Activated gamma-delta T cell (primary cell): Measurements from ENCODE around the gene PTPRC.

Experiments used
- DNase-seq: peaks from one replicate; lab custom pipeline; 2025; lab: John Stamatoyannopoulos, UW

Gene PTPRC

DNA sequence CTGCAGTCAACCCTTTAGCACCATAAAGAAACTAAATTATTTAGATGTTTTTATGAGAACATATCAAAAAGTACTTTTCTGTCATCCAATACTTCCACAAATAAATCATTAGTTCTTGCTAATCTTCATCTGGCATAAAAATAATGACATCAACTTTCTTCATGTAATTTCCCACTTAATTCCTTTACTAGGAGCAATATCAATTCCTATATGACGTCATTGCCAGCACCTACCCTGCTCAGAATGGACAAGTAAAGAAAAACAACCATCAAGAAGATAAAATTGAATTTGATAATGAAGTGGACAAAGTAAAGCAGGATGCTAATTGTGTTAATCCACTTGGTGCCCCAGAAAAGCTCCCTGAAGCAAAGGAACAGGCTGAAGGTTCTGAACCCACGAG, 116.9 kb downstream of the PTPRC start:
- DNase-seq = no peak

DNA sequence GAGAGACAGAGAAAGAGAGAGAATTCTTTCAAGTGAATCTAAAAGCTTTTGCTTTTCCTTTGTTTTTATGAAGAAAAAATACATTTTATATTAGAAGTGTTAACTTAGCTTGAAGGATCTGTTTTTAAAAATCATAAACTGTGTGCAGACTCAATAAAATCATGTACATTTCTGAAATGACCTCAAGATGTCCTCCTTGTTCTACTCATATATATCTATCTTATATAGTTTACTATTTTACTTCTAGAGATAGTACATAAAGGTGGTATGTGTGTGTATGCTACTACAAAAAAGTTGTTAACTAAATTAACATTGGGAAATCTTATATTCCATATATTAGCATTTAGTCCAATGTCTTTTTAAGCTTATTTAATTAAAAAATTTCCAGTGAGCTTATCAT, 117.6 kb downstream of the PTPRC start:
- DNase-seq = no peak

DNA sequence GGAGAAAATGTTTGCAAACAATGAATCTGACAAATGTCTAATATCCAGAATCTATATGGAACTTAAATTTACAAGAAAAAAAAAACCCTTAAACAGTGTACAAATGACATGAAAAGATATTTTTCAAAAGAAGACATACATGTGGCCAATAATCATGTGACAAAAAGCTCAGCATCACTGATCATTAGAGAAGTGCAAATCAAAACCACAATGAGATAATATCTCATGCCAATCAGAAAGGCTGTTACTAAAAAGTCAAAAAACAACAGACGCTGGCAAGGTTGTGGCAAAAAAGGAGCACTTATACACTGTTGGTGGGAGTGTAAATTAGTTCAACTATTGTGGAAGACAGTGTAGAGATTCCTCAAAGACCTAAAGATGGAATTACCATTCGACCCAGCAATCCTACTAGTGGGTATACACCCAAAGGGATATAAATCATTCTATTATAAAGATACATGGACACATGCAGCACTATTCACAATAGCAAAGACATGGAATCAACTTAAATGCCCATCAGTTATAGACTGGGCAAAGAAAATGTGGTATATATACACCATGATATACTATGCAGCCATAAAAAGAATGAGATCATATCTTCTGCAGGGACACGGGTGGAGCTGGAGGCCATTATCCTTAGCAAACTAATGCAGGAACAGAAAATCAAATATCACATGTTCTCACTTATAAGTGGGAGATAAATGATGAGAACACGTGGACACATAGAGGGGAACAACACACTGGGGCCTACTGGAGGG, 123.2 kb downstream of the PTPRC start:
- DNase-seq = no peak

DNA sequence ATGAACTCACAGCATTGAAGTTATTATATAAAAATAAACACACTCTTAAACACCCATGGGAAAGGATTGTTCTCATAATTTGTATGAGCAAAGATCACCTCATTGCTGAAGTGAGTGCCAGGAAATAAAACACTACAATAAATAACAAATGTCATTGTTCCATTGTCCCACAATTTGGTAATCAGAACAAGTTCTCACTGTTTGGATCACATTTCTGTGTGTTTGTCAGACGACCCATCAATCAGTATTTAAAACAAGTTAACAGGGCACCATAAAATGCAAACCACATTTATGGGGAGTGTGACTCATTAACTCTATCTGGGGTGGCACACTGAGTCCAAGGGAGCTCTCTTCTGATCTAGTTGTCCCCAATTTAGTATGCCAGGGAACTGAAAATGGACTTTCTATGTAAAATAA, 124.5 kb downstream of the PTPRC start:
- no peak for DNase-seq

DNA sequence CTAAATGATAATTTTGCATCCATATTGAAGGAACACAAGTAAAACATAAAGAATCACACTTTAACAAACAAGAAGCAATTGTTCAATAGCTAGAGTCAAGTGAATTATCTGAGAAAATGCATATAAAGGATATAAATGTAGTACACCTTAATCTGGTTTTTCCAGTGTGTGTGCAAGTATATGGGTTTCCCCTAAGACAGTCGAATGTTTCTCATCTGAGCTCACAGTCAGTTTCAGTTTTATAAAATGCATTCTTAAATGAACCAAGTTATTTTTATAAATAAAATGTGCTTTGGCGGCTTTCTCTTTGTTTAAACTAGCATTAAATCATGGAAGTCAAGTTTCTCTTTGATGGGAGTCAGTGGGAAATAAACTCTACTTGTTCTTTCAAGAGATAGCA, 125.9 kb downstream of the PTPRC start:
- no peak for DNase-seq

DNA sequence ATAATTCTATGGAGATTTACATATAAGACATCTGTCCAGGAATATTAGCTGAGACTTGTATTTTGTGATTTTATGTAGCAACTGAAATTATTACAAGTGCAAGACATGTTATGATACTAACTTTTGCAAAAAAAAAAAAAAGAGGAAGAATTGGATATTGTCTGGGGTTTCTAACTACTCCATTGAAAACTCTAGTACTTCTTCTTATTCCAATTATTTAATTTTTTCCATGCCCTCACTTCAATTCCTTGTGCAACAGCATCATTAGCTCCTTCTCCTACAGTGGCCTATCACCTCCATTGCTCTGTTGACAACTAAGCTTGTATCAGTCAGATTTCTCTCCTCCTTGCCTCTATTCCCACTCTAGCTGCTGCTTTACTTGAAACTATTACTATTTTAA, 126.6 kb downstream of the PTPRC start:
- DNase-seq = no peak

DNA sequence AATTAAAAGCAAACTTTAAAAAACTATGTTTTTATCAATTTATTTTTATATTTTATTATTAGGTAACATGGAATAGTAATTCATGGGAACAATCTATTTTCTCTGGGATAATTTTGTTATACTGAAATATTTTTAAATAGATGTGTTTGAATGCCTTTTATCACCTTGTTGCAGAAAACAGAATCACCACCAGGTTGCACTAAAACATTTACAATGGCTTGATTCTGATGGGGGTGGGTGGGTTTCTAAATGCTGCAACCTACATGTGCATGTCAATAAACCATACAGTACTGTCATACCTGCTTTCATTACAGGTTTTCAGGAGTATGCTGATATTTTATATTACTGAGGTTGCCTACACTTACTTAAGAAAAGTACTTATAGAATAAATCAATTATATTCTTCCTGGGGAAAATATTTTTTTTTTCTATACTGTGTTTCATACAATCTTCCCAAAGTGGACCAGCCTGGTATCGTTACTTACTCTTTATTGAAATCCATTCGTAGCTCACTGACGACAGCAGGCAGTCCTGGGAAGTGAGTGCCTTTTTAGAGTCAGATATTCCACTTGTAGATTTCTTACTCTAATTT, 132.8 kb downstream of the PTPRC start:
- DNase-seq = no peak

DNA sequence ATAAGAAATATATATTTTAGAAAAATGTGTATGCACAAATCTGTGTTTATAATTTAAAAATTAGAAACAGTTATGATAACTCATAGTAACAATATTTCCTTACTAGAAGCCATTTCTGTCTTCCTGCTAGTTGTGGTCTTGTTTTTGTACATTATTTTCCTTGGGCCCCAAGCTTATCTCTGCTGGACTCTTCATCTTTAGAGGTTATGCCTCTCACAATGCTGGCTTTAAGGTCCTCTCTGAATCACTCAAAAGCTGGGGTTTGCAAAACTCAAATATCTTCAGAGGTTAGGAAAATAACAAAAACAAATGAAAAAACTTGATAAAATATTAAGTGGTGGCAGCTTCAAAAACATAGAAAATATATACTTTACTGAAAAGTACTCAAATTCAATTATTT, 133.8 kb downstream of the PTPRC start:
- no peak for DNase-seq

DNA sequence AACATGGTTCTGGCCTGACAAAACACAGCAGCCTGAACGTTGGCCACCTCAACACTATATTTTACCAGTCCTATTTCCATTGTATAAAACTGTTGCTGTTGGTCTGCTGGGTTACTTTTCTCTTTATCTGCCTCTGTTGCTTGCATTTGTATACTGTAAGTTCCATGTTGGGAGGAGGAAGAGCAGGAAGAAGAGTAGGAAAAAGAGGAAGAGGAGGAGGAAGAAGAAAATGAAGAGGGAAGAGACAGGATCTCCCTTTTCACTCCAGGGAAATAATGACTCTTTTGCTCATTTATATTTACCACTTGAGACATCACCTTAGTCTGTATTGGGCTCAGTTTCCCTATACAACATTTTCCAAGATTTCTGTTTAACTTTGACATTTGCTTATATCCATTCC, 134.2 kb downstream of the PTPRC start:
- no peak for DNase-seq

DNA sequence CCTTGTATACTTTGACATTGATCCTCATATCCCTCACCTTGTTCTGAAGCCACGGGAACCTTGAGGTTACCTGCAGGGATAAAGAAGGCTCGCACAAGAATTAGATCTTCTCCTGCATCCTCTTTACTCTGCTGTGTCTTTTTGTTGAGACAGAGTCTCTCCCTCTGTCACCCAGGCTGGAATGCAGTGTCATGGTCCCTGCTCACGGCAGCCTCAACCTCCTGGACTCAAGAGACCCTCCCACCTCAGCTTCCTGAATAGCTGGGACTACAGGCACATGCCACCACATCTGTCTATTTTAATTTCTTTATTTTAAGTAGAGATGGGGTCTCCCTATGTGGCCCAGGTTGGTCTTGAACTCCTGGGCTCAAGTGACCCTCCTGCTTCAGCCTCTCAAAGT, 134.7 kb downstream of the PTPRC start:
- no peak for DNase-seq

DNA sequence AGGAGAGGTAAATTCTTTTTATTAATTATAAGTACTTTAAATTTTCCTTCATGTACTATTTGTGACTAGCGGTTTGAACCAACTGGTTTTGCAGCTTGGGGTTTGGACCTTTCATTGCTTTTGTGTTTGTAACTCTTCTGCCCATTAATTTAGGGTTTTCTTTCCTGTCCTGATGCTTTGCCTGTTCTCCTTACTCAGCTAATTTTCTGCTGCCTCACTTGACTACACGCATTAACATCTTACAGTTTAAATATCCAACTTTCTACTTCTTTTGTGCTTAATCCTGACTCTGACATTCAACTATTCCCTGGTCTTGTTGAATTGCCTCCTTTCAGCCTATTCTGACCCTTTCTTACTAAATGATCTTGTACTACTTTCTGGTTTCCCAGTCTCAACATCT, 135.6 kb downstream of the PTPRC start:
- no peak for DNase-seq

DNA sequence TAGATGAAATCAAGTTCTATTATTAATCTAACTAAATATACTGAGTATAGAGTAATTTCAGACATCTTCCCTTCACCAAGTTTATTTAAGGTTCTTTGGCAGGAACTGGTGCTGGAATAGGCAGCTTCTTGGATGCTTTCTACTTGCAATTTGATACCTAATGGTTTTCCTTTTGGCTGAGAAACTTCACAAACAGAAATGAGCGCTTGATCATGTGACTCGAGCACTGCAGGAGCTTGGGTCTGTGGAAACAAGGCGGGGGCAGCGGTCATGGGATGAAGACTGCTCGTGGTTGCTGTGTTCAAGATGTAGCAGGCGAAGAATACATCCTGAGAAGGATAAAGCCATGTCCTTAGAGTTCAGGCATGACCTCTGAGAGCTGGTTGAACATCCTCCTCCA, 136.8 kb downstream of the PTPRC start:
- DNase-seq = no peak

DNA sequence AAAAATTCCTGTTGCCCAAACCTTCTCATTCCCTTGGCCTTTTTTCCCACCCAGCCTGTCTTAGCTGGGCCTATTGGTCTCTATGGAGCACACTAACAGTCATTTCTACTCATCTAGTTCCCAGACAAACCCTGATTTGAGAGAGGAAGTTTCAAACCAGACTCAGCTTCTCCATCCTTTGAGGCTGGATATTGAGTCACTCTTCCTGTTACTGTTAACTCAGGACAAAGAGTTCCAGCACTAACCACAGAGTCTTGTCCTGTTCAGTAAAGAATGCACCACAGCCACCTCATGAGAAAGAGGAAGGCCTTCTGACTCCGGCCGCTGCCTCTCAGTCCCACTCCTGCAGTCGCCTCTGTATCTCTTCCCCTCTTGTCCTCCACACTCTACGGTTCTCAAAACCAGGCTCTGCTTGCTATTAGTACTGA, 137.8 kb downstream of the PTPRC start:
- DNase-seq = no peak

DNA sequence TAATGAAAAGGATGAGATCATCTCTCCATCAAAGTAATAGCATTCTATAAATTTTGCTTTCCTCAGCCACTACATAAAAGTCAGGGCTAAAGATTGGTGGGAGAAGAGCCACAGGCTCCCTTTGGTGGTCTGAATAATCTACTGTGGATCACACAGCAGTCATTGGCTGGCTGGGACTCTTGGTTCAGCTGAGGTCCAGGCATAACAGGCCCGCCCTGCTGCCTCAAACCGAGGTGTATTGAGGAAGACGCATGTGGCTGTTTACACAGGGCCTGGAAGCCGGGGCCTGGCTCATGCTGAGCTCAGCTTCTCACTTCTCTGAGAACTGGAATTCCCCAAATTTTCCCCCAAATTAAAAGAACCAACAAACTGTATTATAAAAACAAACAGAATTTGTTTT, 139.2 kb downstream of the PTPRC start:
- DNase-seq = no peak

DNA sequence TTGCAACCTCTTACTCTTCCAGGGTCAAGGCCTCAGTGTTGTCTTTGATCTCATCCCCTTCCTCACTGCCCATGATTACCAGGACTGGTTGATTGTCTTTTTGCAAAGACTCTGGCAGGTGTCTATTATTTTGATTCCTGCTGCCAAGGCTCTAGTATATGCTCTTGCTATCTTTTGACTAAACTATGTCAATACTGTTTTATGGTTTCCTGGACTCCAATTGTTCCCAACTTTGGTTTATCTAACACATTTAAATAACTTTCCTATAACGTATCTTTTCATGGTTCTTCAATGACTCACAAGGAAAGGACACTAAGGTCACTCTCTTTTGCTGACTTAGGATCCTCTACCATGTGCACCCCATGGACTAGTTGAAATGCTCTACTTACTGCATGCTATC, 141.5 kb downstream of the PTPRC start:
- no peak for DNase-seq

DNA sequence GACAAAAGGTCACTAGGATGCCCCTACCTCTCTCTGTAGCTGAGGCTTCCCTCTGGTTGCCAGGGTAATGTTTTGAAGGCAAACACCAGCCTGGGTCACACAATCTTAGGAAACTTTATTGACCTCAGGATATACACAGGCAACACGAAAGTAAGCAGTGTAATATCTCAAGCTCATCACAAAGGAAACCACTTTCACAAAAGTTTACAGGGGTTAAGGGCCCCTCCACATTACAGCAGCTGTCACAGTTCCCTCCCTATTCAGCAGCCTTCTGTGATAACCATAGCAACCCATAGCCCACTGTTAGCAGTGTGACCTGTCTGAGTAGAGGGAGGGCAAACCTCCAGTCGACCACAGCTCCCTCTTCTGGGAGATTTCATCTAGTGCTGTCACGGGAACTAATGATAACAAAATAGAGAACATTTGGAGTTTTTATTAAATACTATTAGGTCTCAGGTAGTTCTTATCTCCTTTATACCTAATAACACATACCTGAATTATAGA, 149.8 kb downstream of the PTPRC start:
- DNase-seq = no peak

DNA sequence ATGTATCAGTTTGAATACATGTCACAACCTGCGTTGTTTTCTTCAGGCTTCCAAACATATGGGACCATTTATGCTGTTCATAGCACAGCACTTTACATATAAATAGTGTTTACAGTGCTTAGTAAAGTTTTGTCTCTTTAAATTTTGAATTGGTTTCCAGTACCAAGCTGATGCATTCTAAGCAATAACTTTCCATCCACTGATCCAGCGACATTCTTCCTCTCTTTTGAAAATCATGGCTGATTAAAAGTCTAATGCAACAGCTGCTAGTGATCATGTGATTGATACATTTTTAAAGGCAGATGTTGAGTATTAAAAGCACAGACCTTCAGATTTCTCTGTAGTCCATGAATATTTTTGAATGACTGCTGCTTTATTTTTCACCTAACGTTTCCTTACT, 154.9 kb downstream of the PTPRC start:
- no peak for DNase-seq

DNA sequence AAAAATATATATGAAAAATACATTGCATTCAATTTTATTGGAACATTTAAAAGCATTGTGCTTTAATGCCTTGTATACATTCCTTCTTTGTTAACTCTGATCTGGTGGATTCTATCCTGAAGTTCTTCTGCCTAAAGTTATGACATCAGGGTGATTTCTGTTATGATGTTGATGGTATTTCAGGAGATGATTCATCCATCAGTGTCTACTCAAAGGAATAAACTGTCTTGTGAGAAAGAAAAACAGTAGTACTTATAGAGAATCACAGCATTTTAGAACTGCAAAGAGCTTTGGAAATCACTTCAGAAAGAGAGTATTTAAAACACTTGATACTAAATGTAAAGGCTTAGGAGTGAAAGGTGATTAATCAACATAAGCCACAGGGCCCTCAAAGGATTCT, 155.7 kb downstream of the PTPRC start:
- no peak for DNase-seq

DNA sequence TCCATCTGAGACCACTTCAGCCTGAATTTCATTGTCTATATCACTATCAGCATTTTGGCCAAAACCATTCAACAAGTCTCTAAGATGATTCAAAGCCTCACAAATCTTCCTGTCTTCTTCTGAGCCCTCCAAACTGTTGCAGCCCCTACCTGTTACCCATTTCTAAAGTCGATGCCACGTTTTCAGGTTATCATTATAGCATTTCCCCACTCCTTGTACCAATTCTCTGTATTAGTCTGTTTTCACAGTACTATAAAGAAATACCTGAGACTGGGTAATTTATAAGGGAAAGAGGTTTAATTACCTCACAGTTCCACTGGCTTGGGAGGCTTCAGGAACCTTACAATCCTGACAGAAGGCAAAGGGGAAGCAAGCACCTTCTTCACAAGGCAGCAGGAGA, 158.8 kb downstream of the PTPRC start:
- no peak for DNase-seq

DNA sequence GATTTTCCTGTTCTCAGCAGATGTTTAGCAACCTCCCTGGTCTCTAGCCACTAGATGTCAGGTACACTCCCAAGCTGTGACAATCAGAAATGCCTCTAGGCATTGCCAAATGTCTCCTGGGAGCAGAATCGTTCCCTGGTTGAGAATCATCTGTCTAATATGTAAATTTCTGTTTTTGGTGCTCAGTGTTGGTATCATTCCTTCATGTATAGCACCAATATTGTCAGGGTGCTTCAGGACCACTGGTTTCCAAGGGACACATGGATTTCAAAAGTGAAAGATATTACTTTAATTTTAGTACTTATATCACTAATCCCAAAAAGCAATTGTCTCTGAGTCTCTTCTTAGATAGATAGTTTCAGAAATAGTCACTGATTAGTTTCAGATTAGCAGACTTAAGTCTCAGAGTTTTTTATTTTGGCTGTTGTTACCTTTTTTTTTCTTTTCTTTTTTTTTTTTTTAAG, 160.1 kb downstream of the PTPRC start:
- no peak for DNase-seq

DNA sequence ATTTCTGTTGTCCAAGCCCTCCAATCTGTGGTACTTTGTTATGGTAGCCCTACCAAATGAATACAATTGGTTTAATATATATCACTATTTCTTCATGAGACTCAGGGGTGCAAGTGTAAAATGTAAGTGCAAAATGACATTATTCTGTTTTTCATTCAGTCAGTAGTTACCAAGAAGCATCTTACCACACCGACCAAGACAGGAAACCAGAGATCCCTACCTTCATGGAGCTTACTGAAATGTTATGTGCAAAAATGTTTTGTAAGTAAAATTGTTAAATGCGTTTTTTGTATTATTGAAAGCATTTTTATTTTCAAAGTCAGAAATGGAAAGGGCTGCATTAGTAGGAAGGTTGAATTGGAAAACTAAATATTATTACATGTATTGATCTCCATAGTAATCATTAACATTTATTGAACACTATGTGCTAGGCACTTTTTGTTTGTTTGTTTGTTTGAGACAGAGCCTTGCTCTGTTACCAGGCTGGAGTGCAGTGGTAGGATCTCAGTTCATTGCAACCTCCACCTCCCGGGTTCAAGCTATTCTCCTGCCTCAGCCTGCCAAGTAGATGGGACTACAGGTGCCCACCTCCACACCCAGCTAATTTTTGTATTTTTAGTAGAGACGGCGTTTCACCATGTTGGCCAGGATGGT, 166.8 kb downstream of the PTPRC start:
- no peak for DNase-seq

DNA sequence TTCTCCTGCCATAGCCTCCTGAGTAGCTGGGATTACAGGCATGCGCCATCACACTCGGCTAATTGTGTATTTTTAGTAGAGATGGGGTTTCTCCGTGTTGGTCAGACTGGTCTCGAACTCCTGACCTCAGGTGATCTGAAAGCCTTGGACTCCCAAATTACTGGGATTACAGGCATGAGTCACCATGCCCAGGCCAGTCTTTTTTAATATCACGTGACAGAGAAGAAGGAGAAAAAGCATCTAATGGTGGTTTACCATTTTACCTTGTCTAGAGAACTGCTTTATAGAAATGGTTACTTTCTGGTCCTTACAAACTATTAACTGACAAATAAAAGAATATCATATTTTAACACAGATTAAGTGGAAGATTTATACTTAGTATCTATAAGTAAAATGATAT, 168.0 kb downstream of the PTPRC start:
- DNase-seq = no peak
